ENCODE results near the gene AATK. TPM values are rescaled to one million over a fixed set of nuclear protein-coding genes. Genes with fewer than 3 reads are reported as not detected.

Gene AATK
- total and polyA plus RNA-seq, 2 donors (not counting 3 experiments of a cell fraction or from before 2014, with no cell fraction given) = 0.69 to 1.00 TPM

- Histone ChIP-seq H3K4me1 (ENCODE audit: control insufficient read depth, extremely low read depth, insufficient read depth, low read length) (peaks cover 8% of the 10 kb centered on the region), H3K79me2 (ENCODE audit: control insufficient read depth, insufficient read depth, low read length) (no peaks in the 10 kb centered on the region), H4K20me1 (replicated peaks; ENCODE audit: control insufficient read depth, extremely low read depth, insufficient read depth, low read length) (no peaks in the 10 kb centered on the region), H3K4me2 (ENCODE audit: insufficient read depth, low read length) (no peak overlapping the region), H3K36me3 (ENCODE audit: control insufficient read depth in 2 of 2, extremely low read depth in 1 of 2, insufficient read depth in 2 of 2, low read length in 2 of 2) (no peaks in the 10 kb centered on the region), H3K27me3 (ENCODE audit: control insufficient read depth in 2 of 2, insufficient read depth in 2 of 2, low read length in 2 of 2) (no peaks in the 10 kb centered on the region), H3K27ac (ENCODE audit: insufficient read depth, low read depth, low read length) (no peak overlapping the region), H3K4me3 (replicated peaks in 1 of 3; ENCODE audit: insufficient read depth in 1 of 3, low read depth in 1 of 3, low read length in 3 of 3) (no peak overlapping the region), H3K9me1 (replicated peaks; ENCODE audit: control insufficient read depth, extremely low read depth, insufficient read depth, low read length) (no peaks in the 10 kb centered on the region), H3K9me3 (replicated peaks; ENCODE audit: control insufficient read depth, insufficient read depth, low read length) (no peaks in the 10 kb centered on the region), H2AFZ (ENCODE audit: low read depth, low read length) (no peak overlapping the region), H3K9ac (replicated peaks; ENCODE audit: extremely low read depth, insufficient read depth, low read length) (no peak overlapping the region)
- no peak for FAIRE-seq
- BruUV-seq (replicated peaks) = no TSS peak
- TF ChIP-seq FOS (IDR thresholded peaks at IDR 0.05; ENCODE audit: borderline replicate concordance, insufficient read depth, low read length) = no peak
- no peak for TF ChIP-seq JUN (IDR thresholded peaks at IDR 0.05; ENCODE audit: borderline replicate concordance, insufficient read depth, insufficient read length, low read depth)
- TF ChIP-seq POLR2A (IDR thresholded peaks at IDR 0.05; ENCODE audit: low read depth, low read length) = no peak
- no peak for TF ChIP-seq EZH2 (IDR thresholded peaks at IDR 0.05; ENCODE audit: borderline replicate concordance, low read depth, low read length, severe bottlenecking)
- TF ChIP-seq POLR2AphosphoS5 (IDR thresholded peaks at IDR 0.05; ENCODE audit: insufficient read depth, low read depth, low read length) = no peak
- TF ChIP-seq GATA2 (IDR thresholded peaks at IDR 0.05; ENCODE audit: insufficient read depth, insufficient read length, low read depth, low read length) = no peak
- no peak for TF ChIP-seq MYC (IDR thresholded peaks at IDR 0.05; ENCODE audit: low read depth, low read length)
- no peak for TF ChIP-seq CTCF (IDR thresholded peaks at IDR 0.05; ENCODE audit: extremely low read depth in 1 of 2, insufficient read depth in 1 of 2, low read depth in 1 of 2, low read length in 2 of 2)
- TF ChIP-seq, protein P1, sequence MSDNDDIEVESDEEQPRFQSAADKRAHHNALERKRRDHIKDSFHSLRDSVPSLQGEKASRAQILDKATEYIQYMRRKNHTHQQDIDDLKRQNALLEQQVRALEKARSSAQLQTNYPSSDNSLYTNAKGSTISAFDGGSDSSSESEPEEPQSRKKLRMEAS (IDR thresholded peaks at IDR 0.05; ENCODE audit: insufficient read depth, insufficient read length) = no peak
- DNase-seq (ENCODE audit: low read depth, low spot score) = no peak
- intact Hi-C loops (cut with micrococcal nuclease) = no loop called here
- dilution Hi-C loops (cut with MboI; ENCODE audit: extremely low pct_ligation_motif_present, low sequenced_read_pairs) = no loop called here
- POLR2A ChIA-PET = no interaction called here
- CTCF ChIA-PET = interaction anchor here (1.0 to 2.9 kb wide), 6 partner anchors 30 to 105 kb away, joined by 3 to 20 read pairs (median 4); no protein-coding TSS in a partner anchor
Observed at GRCh38 chr17:81093619-81094508, 72.2 kb downstream of the AATK start.

Data from endothelial cell of umbilical vein (primary cell).